BE2C (cell line): ENCODE results near the gene HS6ST3.

Experiments
- DNase-seq: peaks from one replicate; pipeline ENCODE4 v3.0.0-alpha.2; 2020
- H3K27me3 ChIP-seq: fragments of 250-450 bp; sonication (Bioruptor Pico); 2 replicates; pipeline ENCODE4 v1.5.1; 2020; ENCODE audit warnings: mild to moderate bottlenecking
- H3K36me3 ChIP-seq: fragments of 250-450 bp; sonication (Bioruptor Pico); 2 replicates; pipeline ENCODE4 v1.5.1; 2020; ENCODE audit warnings: mild to moderate bottlenecking
- H3K4me1 ChIP-seq: fragments of 250-450 bp; sonication (Bioruptor Pico); 2 replicates; pipeline ENCODE4 v1.5.1; 2020
- H3K4me3 ChIP-seq: 2 replicates; pipeline ENCODE4 v1.5.1; 2011; ENCODE audit warnings: low read depth, low read length
- H3K9me3 ChIP-seq: fragments of 250-450 bp; sonication (Bioruptor Pico); 2 replicates; pipeline ENCODE4 v1.5.1; 2020
- CTCF ChIP-seq: IDR thresholded peaks from 2 replicates; pipeline ENCODE4 v1.5.1; 2012; ENCODE audit warnings: mild to moderate bottlenecking, low read depth, low read length

HS6ST3 gene

DNA sequence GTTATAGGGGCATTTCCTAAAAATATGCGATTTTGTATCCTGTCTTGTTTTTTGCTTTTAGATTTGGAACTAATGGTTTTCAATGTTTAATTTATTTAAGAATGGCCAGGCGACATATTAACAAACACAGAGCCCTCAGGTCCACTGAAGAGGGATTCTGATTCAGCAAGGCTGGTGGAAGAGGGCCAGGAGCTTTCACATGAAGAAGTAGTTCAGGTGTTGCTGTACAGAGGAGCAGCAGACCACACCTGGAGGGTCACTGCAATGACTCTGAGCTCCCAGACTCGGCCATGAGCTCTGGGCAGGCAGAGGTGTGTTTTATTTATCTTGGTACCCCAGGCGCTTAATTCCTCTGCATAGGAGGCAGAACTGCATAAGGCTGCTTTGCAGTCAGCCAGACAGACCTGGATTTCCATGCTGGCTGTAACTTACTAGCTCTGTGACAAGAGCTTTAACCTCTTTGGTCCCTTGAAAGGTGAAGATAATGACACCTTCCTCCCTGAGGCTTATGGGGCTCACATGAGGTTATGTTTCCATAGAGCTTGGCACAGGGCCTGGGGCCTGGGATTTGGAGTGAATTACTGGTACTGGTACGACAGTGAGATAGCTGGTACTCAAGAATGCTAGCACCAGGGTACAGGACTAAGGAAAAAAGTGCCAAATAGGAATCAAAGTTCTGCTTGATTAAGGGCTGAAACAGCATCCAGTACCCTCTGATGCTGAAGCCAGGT lies 719.6 kb downstream of the HS6ST3 start:
- no peak for TF ChIP-seq CTCF
- Histone ChIP-seq H3K36me3 (no peaks in the 10 kb centered on the region), H3K4me1 (peaks cover 6% of the 10 kb centered on the region), H3K9me3 (no peaks in the 10 kb centered on the region), H3K27me3 (no peaks in the 10 kb centered on the region), H3K4me3 (no peak overlapping the region)
- peak; percentile 28 for DNase-seq

DNA sequence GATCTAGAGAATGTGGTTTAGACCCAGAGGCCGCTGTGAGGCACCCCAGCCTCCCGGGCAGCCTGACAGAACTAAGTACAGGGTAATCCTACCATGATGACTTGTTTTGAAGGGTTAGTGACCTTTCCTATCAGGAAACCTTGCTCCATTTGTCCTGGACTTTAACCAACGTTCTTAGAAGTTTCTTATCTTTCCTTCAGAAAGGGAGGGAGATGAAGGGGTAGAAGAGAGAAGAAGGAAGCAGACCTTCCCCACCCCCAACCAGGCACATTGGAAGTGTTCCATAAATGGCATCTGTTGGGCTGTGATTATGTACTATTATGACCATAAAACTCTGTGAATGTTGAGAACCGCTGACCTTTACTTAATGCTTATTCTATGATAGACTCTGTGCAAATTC lies 720.2 kb downstream of the HS6ST3 start:
- Histone ChIP-seq H3K36me3 (no peaks in the 10 kb centered on the region), H3K4me1 (peaks cover 6% of the 10 kb centered on the region), H3K9me3 (no peaks in the 10 kb centered on the region), H3K27me3 (no peaks in the 10 kb centered on the region), H3K4me3 (no peak overlapping the region)
- DNase-seq = no peak
- TF ChIP-seq CTCF = no peak

- no peaks in the 10 kb centered on the region for H3K36me3 ChIP-seq
- no peak for TF ChIP-seq CTCF
Observed at GRCh38 chr13:96811049-96811448, 721.1 kb downstream of the HS6ST3 start.

GRCh38 chr13:96816261-96816660 lies 726.4 kb downstream of the HS6ST3 start:
- Histone ChIP-seq H3K27me3 (no peaks in the 10 kb centered on the region), H3K36me3 (no peaks in the 10 kb centered on the region), H3K4me3 (no peak overlapping the region), H3K9me3 (no peaks in the 10 kb centered on the region), H3K4me1 (no peaks in the 10 kb centered on the region; the same call in 1 of the 2 replicates)
- TF ChIP-seq CTCF = no peak
- no peak for DNase-seq

More at GRCh38 chr13:96811049-96811448, 721.1 kb downstream of the HS6ST3 start:
- Histone ChIP-seq H3K27me3 (no peaks in the 10 kb centered on the region), H3K4me3 (no peak overlapping the region), H3K4me1 (peaks cover 6% of the 10 kb centered on the region), H3K9me3 (no peaks in the 10 kb centered on the region)
- no peak for DNase-seq

- no peak for TF ChIP-seq CTCF
- H3K36me3 ChIP-seq = no peaks in the 10 kb centered on the region
- H3K4me3 ChIP-seq = no peak overlapping the region
- H3K9me3 ChIP-seq = no peaks in the 10 kb centered on the region
- H3K27me3 ChIP-seq = no peaks in the 10 kb centered on the region
- H3K4me1 ChIP-seq = peaks cover 2% of the 10 kb centered on the region
- DNase-seq = no peak
Observed at GRCh38 chr13:96816874-96817273, 727.0 kb downstream of the HS6ST3 start.

DNA sequence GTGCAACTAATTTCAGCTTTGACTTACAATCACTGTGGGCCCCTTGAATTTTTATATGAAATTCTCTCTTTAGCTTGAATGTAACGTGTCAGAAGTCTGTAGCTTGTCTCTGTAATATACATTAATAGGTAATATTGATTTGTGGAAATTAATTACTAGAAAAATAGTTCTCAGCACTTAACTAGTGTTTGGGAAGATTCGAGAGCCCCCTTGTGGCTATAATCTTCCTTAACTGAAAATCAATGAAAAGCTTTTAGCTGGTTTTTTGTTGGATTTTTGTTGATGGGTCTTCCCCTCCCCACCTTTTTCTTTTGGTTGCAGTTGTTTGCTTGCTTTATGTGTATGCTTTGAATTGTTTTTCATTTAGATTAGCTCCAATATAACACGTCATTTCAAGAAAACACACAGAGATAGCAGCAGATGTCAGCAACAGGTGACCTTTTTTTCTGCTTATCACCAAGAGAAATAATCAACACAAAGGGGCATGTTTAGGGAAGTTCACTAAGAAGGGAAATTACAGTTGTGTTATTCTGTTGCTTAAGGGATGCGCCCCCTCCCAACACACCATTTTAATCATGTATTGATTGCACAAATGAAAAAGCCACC lies 727.5 kb downstream of the HS6ST3 start:
- TF ChIP-seq CTCF = peak; percentile 67
- Histone ChIP-seq H3K36me3 (no peaks in the 10 kb centered on the region), H3K4me1 (peaks cover 6% of the 10 kb centered on the region), H3K9me3 (no peaks in the 10 kb centered on the region), H3K27me3 (no peaks in the 10 kb centered on the region), H3K4me3 (no peak overlapping the region)
- no peak for DNase-seq
